ENCODE measurements around the gene BCL7A. TPM values are rescaled to one million over a fixed set of nuclear protein-coding genes. Genes with fewer than 3 reads are reported as not detected.

Gene BCL7A
- total and polyA plus RNA-seq, 9 of the 15 experiments (the other 6 are each of a cell fraction or from before 2014, with no cell fraction given), result 0.25 to 21.9 (median 14.9) TPM

DNA sequence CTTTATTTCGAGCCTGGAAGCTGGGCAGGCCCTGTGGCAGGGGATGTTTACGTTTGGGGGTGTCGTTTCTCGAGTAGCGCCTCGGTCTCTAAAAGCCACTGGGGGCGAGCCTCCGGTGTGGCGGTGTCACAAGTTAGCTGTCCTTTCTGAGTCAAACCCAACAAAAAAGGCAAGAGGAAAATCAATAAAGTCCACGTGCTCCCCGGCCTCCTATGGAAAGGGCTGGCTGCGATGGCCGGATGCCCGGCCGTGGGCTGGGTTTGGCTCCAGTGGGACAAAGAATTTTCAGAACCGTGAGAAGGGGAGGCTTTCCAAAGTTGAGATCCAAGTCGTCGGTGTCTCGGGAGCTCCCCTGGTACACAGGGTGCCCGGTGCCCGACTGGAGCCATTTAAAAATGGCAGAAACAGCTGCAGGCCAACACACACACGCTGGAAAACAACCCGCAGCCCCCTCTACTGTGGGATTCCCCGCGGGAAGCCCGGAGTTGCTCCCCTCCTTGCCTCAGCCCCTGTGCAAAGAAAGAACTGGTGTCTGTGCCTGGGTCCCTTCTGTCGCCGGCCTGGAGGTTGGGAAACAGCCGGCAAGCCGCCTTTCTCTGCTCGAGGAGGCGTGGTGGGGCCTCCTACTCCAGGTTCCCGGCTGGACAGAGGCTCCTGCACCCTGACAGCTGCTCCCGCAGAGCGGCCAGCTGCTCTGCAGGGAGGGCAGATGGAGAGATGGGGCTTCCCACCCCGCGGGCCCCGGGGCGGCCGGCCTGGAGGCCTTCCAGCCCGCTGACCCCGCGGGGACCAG is 1.9 kb downstream of the BCL7A start (continued):
- TF ChIP-seq, protein P1, sequence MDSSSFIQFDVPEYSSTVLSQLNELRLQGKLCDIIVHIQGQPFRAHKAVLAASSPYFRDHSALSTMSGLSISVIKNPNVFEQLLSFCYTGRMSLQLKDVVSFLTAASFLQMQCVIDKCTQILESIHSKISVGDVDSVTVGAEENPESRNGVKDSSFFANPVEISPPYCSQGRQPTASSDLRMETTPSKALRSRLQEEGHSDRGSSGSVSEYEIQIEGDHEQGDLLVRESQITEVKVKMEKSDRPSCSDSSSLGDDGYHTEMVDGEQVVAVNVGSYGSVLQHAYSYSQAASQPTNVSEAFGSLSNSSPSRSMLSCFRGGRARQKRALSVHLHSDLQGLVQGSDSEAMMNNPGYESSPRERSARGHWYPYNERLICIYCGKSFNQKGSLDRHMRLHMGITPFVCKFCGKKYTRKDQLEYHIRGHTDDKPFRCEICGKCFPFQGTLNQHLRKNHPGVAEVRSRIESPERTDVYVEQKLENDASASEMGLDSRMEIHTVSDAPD (CRISPR knock-in tag; IDR thresholded peaks at IDR 0.05), result no peak
- TF ChIP-seq SMARCB1 (IDR thresholded peaks at IDR 0.05; ENCODE audit: insufficient read length, low read depth) (no peak), MEIS2 (IDR thresholded peaks at IDR 0.05; ENCODE audit: partially characterized antibody) (no peak), PTBP1 (IDR thresholded peaks at IDR 0.05; ENCODE audit: low read depth, low read length) (no peak), MCM5 (IDR thresholded peaks at IDR 0.05; ENCODE audit: low read depth) (no peak), DIDO1 (tag; IDR thresholded peaks at IDR 0.05; ENCODE audit: low read depth) (no peak), HDAC3 (IDR thresholded peaks at IDR 0.05; ENCODE audit: borderline replicate concordance, partially characterized antibody) (no peak), POLR2A (conservative IDR thresholded peaks at IDR 0.05) (no peak; the same call in 1 of the 2 replicates), CREBBP (IDR thresholded peaks at IDR 0.05; ENCODE audit: low read depth, low read length) (no peak), FOSL1 (tag; conservative IDR thresholded peaks at IDR 0.05) (no peak), SMAD4 (CRISPR knock-in tag; conservative IDR thresholded peaks at IDR 0.05) (no peak), ZNF146 (CRISPR knock-in tag; IDR thresholded peaks at IDR 0.05; ENCODE audit: unreplicated experiment) (no peak), JUNB (CRISPR knock-in tag; conservative IDR thresholded peaks at IDR 0.05) (no peak), TARDBP (IDR thresholded peaks at IDR 0.05) (no peak)
- TF ChIP-seq, protein P2, sequence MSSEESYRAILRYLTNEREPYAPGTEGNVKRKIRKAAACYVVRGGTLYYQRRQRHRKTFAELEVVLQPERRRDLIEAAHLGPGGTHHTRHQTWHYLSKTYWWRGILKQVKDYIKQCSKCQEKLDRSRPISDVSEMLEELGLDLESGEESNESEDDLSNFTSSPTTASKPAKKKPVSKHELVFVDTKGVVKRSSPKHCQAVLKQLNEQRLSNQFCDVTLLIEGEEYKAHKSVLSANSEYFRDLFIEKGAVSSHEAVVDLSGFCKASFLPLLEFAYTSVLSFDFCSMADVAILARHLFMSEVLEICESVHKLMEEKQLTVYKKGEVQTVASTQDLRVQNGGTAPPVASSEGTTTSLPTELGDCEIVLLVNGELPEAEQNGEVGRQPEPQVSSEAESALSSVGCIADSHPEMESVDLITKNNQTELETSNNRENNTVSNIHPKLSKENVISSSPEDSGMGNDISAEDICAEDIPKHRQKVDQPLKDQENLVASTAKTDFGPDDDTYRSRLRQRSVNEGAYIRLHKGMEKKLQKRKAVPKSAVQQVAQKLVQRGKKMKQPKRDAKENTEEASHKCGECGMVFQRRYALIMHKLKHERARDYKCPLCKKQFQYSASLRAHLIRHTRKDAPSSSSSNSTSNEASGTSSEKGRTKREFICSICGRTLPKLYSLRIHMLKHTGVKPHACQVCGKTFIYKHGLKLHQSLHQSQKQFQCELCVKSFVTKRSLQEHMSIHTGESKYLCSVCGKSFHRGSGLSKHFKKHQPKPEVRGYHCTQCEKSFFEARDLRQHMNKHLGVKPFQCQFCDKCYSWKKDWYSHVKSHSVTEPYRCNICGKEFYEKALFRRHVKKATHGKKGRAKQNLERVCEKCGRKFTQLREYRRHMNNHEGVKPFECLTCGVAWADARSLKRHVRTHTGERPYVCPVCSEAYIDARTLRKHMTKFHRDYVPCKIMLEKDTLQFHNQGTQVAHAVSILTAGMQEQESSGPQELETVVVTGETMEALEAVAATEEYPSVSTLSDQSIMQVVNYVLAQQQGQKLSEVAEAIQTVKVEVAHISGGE (CRISPR knock-in tag; IDR thresholded peaks at IDR 0.05), result no peak
- TF ChIP-seq, protein P3, sequence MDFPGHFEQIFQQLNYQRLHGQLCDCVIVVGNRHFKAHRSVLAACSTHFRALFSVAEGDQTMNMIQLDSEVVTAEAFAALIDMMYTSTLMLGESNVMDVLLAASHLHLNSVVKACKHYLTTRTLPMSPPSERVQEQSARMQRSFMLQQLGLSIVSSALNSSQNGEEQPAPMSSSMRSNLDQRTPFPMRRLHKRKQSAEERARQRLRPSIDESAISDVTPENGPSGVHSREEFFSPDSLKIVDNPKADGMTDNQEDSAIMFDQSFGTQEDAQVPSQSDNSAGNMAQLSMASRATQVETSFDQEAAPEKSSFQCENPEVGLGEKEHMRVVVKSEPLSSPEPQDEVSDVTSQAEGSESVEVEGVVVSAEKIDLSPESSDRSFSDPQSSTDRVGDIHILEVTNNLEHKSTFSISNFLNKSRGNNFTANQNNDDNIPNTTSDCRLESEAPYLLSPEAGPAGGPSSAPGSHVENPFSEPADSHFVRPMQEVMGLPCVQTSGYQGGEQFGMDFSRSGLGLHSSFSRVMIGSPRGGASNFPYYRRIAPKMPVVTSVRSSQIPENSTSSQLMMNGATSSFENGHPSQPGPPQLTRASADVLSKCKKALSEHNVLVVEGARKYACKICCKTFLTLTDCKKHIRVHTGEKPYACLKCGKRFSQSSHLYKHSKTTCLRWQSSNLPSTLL (IDR thresholded peaks at IDR 0.05), result no peak
- TF ChIP-seq, protein P4, sequence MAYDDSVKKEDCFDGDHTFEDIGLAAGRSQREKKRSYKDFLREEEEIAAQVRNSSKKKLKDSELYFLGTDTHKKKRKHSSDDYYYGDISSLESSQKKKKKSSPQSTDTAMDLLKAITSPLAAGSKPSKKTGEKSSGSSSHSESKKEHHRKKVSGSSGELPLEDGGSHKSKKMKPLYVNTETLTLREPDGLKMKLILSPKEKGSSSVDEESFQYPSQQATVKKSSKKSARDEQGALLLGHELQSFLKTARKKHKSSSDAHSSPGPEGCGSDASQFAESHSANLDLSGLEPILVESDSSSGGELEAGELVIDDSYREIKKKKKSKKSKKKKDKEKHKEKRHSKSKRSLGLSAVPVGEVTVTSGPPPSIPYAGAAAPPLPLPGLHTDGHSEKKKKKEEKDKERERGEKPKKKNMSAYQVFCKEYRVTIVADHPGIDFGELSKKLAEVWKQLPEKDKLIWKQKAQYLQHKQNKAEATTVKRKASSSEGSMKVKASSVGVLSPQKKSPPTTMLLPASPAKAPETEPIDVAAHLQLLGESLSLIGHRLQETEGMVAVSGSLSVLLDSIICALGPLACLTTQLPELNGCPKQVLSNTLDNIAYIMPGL (CRISPR knock-in tag; IDR thresholded peaks at IDR 0.05), result no peak
- TF ChIP-seq, protein P5, sequence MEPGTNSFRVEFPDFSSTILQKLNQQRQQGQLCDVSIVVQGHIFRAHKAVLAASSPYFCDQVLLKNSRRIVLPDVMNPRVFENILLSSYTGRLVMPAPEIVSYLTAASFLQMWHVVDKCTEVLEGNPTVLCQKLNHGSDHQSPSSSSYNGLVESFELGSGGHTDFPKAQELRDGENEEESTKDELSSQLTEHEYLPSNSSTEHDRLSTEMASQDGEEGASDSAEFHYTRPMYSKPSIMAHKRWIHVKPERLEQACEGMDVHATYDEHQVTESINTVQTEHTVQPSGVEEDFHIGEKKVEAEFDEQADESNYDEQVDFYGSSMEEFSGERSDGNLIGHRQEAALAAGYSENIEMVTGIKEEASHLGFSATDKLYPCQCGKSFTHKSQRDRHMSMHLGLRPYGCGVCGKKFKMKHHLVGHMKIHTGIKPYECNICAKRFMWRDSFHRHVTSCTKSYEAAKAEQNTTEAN (CRISPR knock-in tag; IDR thresholded peaks at IDR 0.05), result no peak
